H1 (cell line): ENCODE data around the gene RRP12. TPM values are rescaled to one million over a fixed set of nuclear protein-coding genes. Genes with fewer than 3 reads are reported as not detected.

Source experiments
- CTCF ChIA-PET: fragments of 300-600 bp; sonication (Branson Sonifier 250); formaldehyde crosslinking; loops from one replicate; lab custom pipeline; 2021; ENCODE audit not compliant: partially characterized antibody; lab: Charles Lee
- POLR2A ChIA-PET: fragments of 300-600 bp; sonication (Branson Sonifier 250); formaldehyde crosslinking; loops from one replicate; lab custom pipeline; 2021; ENCODE audit warnings: inconsistent platforms; ENCODE audit not compliant: partially characterized antibody; lab: Charles Lee
- DNase-seq, 2 experiments: peaks; one replicate each; pipeline versions ENCODE4 v3.0.0 to v3.0.0-alpha.2; 2010 to 2022; ENCODE audit warnings: low spot score in 2 of 2, low read depth in 1 of 2, mixed read lengths in 1 of 2
- FAIRE-seq: peaks from 2 replicates; lab custom pipeline; 2011; peaks lifted over from hg19 to GRCh38; lab: Jason Lieb, UNC
- H2AFZ ChIP-seq: 2 replicates; pipeline ENCODE4 v1.8.1; 2012; ENCODE audit warnings: low read length, inconsistent platforms
- H2AK5ac ChIP-seq: 2 replicates; pipeline ENCODE4 v1.6.1; 2013; ENCODE audit warnings: low read depth, low read length
- H2BK120ac ChIP-seq: replicated peaks from 2 replicates; pipeline ENCODE3; 2013; ENCODE audit warnings: low read depth, low read length, inconsistent platforms
- H2BK12ac ChIP-seq: 2 replicates; pipeline ENCODE4 v1.6.1; 2013; ENCODE audit warnings: low read depth, low read length
- H2BK15ac ChIP-seq: 2 replicates; pipeline ENCODE4 v1.6.1; 2013; ENCODE audit warnings: low read length
- H2BK20ac ChIP-seq: 2 replicates; pipeline ENCODE4 v1.6.1; 2013; ENCODE audit warnings: low read length
- H2BK5ac ChIP-seq: 2 replicates; pipeline ENCODE4 v1.6.1; 2013; ENCODE audit warnings: low read depth, low read length
- H3K14ac ChIP-seq: 2 replicates; pipeline ENCODE4 v1.6.1; 2013; ENCODE audit warnings: inconsistent platforms; ENCODE audit not compliant: insufficient read length
- H3K18ac ChIP-seq: 2 replicates; pipeline ENCODE4 v1.6.1; 2013; ENCODE audit warnings: low read length; ENCODE audit errors: extremely low read depth
- H3K23ac ChIP-seq: 2 replicates; pipeline ENCODE4 v1.6.1; 2013; ENCODE audit warnings: inconsistent platforms; ENCODE audit not compliant: insufficient read length
- H3K23me2 ChIP-seq: 2 replicates; pipeline ENCODE4 v1.6.1; 2013; ENCODE audit warnings: low read depth, low read length
- H3K27ac ChIP-seq: 2 replicates; pipeline ENCODE4 v1.6.1; 2011; ENCODE audit warnings: low read depth, low read length, inconsistent platforms
- H3K27me3 ChIP-seq, 4 experiments: replicated peaks in 1 of 4; 1 replicate in 1 of 4; 2 replicates in 3 of 4; pipeline versions ENCODE4 v1.6.1 to v1.8.1; 2011 to 2013; ENCODE audit warnings: low read length in 3 of 4, mild to moderate bottlenecking in 3 of 4, inconsistent platforms in 2 of 4, mixed read lengths in 2 of 4, moderate library complexity in 1 of 4; ENCODE audit not compliant: control insufficient read depth in 3 of 4, insufficient read depth in 3 of 4; ENCODE audit errors: extremely low read depth in 1 of 4
- H3K36me3 ChIP-seq, 4 experiments: 2 replicates each; pipeline versions ENCODE4 v1.6.1 to v1.8.1; 2011 to 2013; ENCODE audit warnings: mild to moderate bottlenecking in 4 of 4, low read length in 3 of 4, moderate library complexity in 2 of 4, control low read depth in 1 of 4, inconsistent platforms in 1 of 4; ENCODE audit not compliant: insufficient read depth in 4 of 4, control insufficient read depth in 2 of 4
- H3K4ac ChIP-seq: replicated peaks from 2 replicates; pipeline ENCODE3; 2013; ENCODE audit warnings: low read length, low read depth, mixed read lengths, inconsistent platforms; ENCODE audit not compliant: insufficient read length
- H3K4me1 ChIP-seq, 4 experiments: replicated peaks in 1 of 4; 1 replicate in 1 of 4; 2 replicates in 3 of 4; pipeline versions ENCODE4 v1.6.1 to v1.8.1; 2011 to 2013; ENCODE audit warnings: low read length in 3 of 4, inconsistent platforms in 2 of 4, mixed read lengths in 1 of 4; ENCODE audit not compliant: insufficient read depth in 4 of 4, control insufficient read depth in 3 of 4
- H3K4me2 ChIP-seq, 2 experiments: 2 replicates each; pipeline versions ENCODE4 v1.6.1 to v1.8.1; 2011 to 2013; ENCODE audit warnings: low read depth in 2 of 2, low read length in 2 of 2, control low read depth in 1 of 2, inconsistent platforms in 1 of 2, mild to moderate bottlenecking in 1 of 2; ENCODE audit not compliant: insufficient read depth in 1 of 2
- H3K4me3 ChIP-seq, 4 experiments: fragments of 200-600, 300-600 bp in 1 of 4; sonication (generic), shearing (Covaris generic), sonication (Bioruptor Twin) in 1 of 4; 2 replicates each; pipeline versions ENCODE4 v1.5.1 to v1.8.1; 2011 to 2016; ENCODE audit warnings: low read length in 4 of 4, low read depth in 3 of 4, control low read depth in 2 of 4, inconsistent platforms in 2 of 4, mild to moderate bottlenecking in 2 of 4, mixed read lengths in 1 of 4, moderate library complexity in 1 of 4; ENCODE audit not compliant: insufficient read depth in 2 of 4; ENCODE audit errors: extremely low read depth in 1 of 4
- H3K56ac ChIP-seq: replicated peaks from 2 replicates; pipeline ENCODE3; 2013; ENCODE audit warnings: low read depth, mild to moderate bottlenecking, mixed read lengths, low read length, inconsistent platforms; ENCODE audit not compliant: insufficient read length
- H3K79me1 ChIP-seq: 2 replicates; pipeline ENCODE4 v1.6.1; 2013; ENCODE audit warnings: low read depth, low read length, control low read depth
- H3K79me2 ChIP-seq, 2 experiments: 2 replicates each; pipeline versions ENCODE4 v1.6.1 to v1.8.1; 2012 to 2013; ENCODE audit warnings: low read length in 2 of 2, mild to moderate bottlenecking in 2 of 2, inconsistent platforms in 1 of 2; ENCODE audit not compliant: insufficient read depth in 2 of 2, control insufficient read depth in 1 of 2
- H3K9ac ChIP-seq, 4 experiments: replicated peaks in 1 of 4; 1 replicate in 1 of 4; 2 replicates in 3 of 4; pipeline versions ENCODE4 v1.6.1 to v1.8.1; 2011 to 2013; ENCODE audit warnings: low read depth in 3 of 4, low read length in 3 of 4, control low read depth in 2 of 4, mild to moderate bottlenecking in 2 of 4, moderate library complexity in 2 of 4, inconsistent platforms in 1 of 4; ENCODE audit errors: extremely low read depth in 1 of 4
- H3K9me3 ChIP-seq, 2 experiments: 2 replicates each; pipeline versions ENCODE4 v1.6.1 to v1.8.1; 2012 to 2013; ENCODE audit warnings: mild to moderate bottlenecking in 2 of 2, moderate library complexity in 2 of 2, control low read depth in 1 of 2, inconsistent platforms in 1 of 2, low read depth in 1 of 2, low read length in 1 of 2, mixed read lengths in 1 of 2; ENCODE audit not compliant: insufficient read depth in 2 of 2
- H4K20me1 ChIP-seq, 2 experiments: replicated peaks in 1 of 2; 2 replicates each; pipeline versions ENCODE3 to v1.8.1; 2011 to 2013; ENCODE audit warnings: inconsistent platforms in 2 of 2, low read length in 2 of 2, mild to moderate bottlenecking in 1 of 2; ENCODE audit not compliant: insufficient read depth in 2 of 2, control insufficient read depth in 1 of 2
- H4K5ac ChIP-seq: 2 replicates; pipeline ENCODE4 v1.6.1; 2013; ENCODE audit warnings: low read length, low read depth, mixed read lengths, inconsistent platforms; ENCODE audit not compliant: insufficient read length
- H4K8ac ChIP-seq: 2 replicates; pipeline ENCODE4 v1.8.0; 2013; ENCODE audit warnings: mild to moderate bottlenecking, moderate library complexity, low read length, inconsistent platforms; ENCODE audit not compliant: insufficient read depth; ENCODE audit errors: extremely low read depth
- H4K91ac ChIP-seq: replicated peaks from 2 replicates; pipeline ENCODE3; 2013; ENCODE audit warnings: low read length, mixed read lengths, inconsistent platforms; ENCODE audit not compliant: insufficient read length
- CBX5 ChIP-seq: fragments of 300-800, 300-1000 bp; sonication (generic); IDR thresholded peaks from 2 replicates; pipeline ENCODE4 v1.7.1; 2016; ENCODE audit warnings: antibody characterized with exemption, low read length, low read depth
- CTCF ChIP-seq, 3 experiments: IDR thresholded peaks; 1 replicate in 2 of 3; 2 replicates in 1 of 3; pipeline versions ENCODE4 v1.5.1 to v1.6.1; 2011; ENCODE audit warnings: low read length in 3 of 3, mild to moderate bottlenecking in 3 of 3, inconsistent platforms in 2 of 3, low read depth in 1 of 3, moderate library complexity in 1 of 3; ENCODE audit not compliant: insufficient read depth in 1 of 3; ENCODE audit errors: control extremely low read depth in 1 of 3
- E2F6 ChIP-seq: IDR thresholded peaks from 2 replicates; pipeline ENCODE4 v1.6.1; 2012; ENCODE audit warnings: inconsistent platforms
- JUN ChIP-seq: IDR thresholded peaks from 2 replicates; pipeline ENCODE4 v1.6.1; 2011; ENCODE audit warnings: low read depth, mild to moderate bottlenecking, improper control_type of control experiment, low read length
- SIN3A ChIP-seq, 2 experiments: IDR thresholded peaks in 1 of 2; conservative IDR thresholded peaks in 1 of 2; 2 replicates each; pipeline ENCODE4 v1.6.1; 2011 to 2012; ENCODE audit warnings: low read length in 2 of 2, improper control_type of control experiment in 1 of 2, low read depth in 1 of 2, mild to moderate bottlenecking in 1 of 2
- WGBS, 2 experiments: shearing (Covaris generic) in 1 of 2; methylation state at CpG; one replicate each; pipeline versions ENCODE4 v1.1.6 to v1.1.7; 2013 to 2015; ENCODE audit warnings: low lambda C conversion rate in 2 of 2, mixed read lengths in 2 of 2, inconsistent platforms in 1 of 2, low coverage in 1 of 2, missing lambda C conversion rate in 1 of 2; ENCODE audit not compliant: insufficient replicate concordance in 2 of 2, insufficient coverage in 1 of 2, insufficient read length in 1 of 2; ENCODE audit errors: extremely low coverage in 1 of 2, missing lambda C conversion rate in 1 of 2; 5-methylcytosine and 5-hydroxymethylcytosine counted together
- polyA plus RNA-seq, 7 experiments: library from polyadenylated mRNA; depleted of rRNA in 3 of 7; stranded (reverse) in 5 of 7; unstranded in 2 of 7; fragments of >200 nt in 5 of 7; fragments of 200-250 nt in 2 of 7; gene quantifications; 1 replicate in 5 of 7; 2 replicates in 1 of 7; 4 replicates in 1 of 7; pipeline versions ENCODE4 v1.2.1 to v1.2.3, GENCODE V29; 2011 to 2013; ENCODE audit warnings: missing spikeins in 2 of 7, mixed read lengths in 2 of 7
- total RNA-seq: library from RNA; stranded (reverse); fragmentation: NEBNext Ultra II Directional; extraction: Animal tissue kit (Norgen Biotek cat#: 25700); gene quantifications from 2 replicates; pipeline ENCODE4 v1.2.1, GENCODE V29; 2021
- TF ChIP-seq, protein P1 (sequence below): IDR thresholded peaks from 2 replicates; pipeline ENCODE4 v1.6.1; 2011; ENCODE audit warnings: low read length, improper control_type of control experiment

RRP12 gene
- total and polyA plus RNA-seq, 2 of the 8 experiments (the other 6 are each of a cell fraction or from before 2014, with no cell fraction given), result 21.0 to 65.8 TPM

DNA sequence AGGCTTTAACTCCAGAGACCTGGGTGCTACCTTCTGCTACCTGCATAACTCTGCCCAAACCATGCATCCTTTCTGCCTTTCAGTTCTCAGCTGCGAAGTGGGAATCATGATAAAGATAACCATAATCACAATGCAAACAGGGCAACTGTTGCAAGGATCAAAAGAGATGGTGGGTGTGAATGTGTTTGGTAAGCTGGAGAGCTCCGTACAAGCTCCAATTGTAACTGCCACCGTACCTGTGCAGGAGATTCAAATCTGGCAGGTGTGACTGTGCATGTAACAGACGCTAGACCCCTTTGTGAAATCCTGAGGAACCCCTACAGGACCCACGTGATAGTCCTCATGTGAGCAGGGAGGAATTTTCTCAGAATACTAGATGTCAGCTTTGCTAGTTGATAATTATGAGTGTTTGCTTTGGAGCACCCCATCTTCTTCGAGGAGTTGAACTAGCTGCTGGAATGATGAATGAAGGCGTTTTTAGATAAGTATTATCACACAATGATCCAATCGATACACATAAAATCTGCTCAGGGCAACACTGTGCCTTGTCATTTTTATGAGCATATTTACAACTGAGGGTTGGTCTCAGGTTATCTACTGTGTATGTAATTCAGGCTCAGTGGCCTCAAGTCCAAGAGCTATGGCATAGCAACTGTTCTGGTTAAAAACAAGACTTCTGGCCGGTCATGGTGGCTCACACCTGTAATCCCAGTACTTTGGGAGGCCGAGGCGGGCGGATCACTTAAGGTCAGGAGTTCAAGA is 51.2 kb downstream of the RRP12 start:
- ChIA-PET CTCF (interaction anchor here (0.6 to 1.9 kb wide), 10 partner anchors 9 to 326 kb away, joined by 3 to 6 read pairs (median 4); no protein-coding TSS in a partner anchor), POLR2A (interaction anchor here (0.6 to 2.4 kb wide), 5 partner anchors 9 to 166 kb away, joined by 3 to 13 read pairs (median 6); partner anchors contain the start of gene FRAT2)
- no peak overlapping the region for H3K18ac ChIP-seq
- WGBS, 2 experiments, result 95% methylated on average over 12 of the region's 12 CpGs; no CpG with 5 or more reads in 1 of the 2 experiments
- H3K27ac ChIP-seq, result no peak overlapping the region
- H2BK12ac ChIP-seq, result no peak overlapping the region
- no peak overlapping the region for H4K8ac ChIP-seq
- H2BK5ac ChIP-seq, result no peak overlapping the region
- no peaks in the 10 kb centered on the region for H3K9me3 ChIP-seq
- H3K4ac ChIP-seq, result no peak overlapping the region
- H3K23me2 ChIP-seq, result no peaks in the 10 kb centered on the region
- no peaks in the 10 kb centered on the region for H3K79me2 ChIP-seq
- no peak overlapping the region for H3K4me2 ChIP-seq
- H3K4me1 ChIP-seq, result peaks cover 0 to 8% (median under 1%) of the 10 kb centered on the region in 4 experiments; a peak in 1 of 7 replicates
- H3K27me3 ChIP-seq, result no peaks in the 10 kb centered on the region
- peaks cover 0 to 3% of the 10 kb centered on the region in 2 experiments for H4K20me1 ChIP-seq
- H2BK15ac ChIP-seq, result no peak overlapping the region
- DNase-seq, result no peak
- no peak for FAIRE-seq
- H3K56ac ChIP-seq, result no peak overlapping the region
- H3K23ac ChIP-seq, result no peak overlapping the region
- H4K5ac ChIP-seq, result no peak overlapping the region
- H3K4me3 ChIP-seq, result no peak overlapping the region
- H3K36me3 ChIP-seq, result no peaks in the 10 kb centered on the region; a peak in 2 of 8 replicates
- no peak overlapping the region for H2AK5ac ChIP-seq
- no peak overlapping the region for H2BK20ac ChIP-seq
- no peak overlapping the region for H4K91ac ChIP-seq
- H2AFZ ChIP-seq, result no peak overlapping the region
- no peak overlapping the region for H3K9ac ChIP-seq
- H3K14ac ChIP-seq, result no peak overlapping the region
- no peaks in the 10 kb centered on the region for H3K79me1 ChIP-seq
- H2BK120ac ChIP-seq, result no peak overlapping the region
- TF ChIP-seq SIN3A (conservative IDR thresholded peaks at IDR 0.05 in 1 of 2, IDR thresholded peaks at IDR 0.05 in 1 of 2; ENCODE audit: low read depth in 1 of 2, low read length in 2 of 2), result no peak
- no peak for TF ChIP-seq CBX5
- TF ChIP-seq E2F6, result no peak
- no peak for TF ChIP-seq JUN
- TF ChIP-seq, protein P1, sequence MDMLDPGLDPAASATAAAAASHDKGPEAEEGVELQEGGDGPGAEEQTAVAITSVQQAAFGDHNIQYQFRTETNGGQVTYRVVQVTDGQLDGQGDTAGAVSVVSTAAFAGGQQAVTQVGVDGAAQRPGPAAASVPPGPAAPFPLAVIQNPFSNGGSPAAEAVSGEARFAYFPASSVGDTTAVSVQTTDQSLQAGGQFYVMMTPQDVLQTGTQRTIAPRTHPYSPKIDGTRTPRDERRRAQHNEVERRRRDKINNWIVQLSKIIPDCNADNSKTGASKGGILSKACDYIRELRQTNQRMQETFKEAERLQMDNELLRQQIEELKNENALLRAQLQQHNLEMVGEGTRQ, result no peak
- TF ChIP-seq CTCF (IDR thresholded peaks at IDR 0.05; ENCODE audit: control extremely low read depth in 1 of 3, insufficient read depth in 1 of 3, low read depth in 1 of 3, low read length in 3 of 3), result no peak
